ENCODE data around the gene SEL1L2.
A peak's percentile ranks its signal among the peaks of the same experiment; 100 is the strongest.

SEL1L2 gene

DNA sequence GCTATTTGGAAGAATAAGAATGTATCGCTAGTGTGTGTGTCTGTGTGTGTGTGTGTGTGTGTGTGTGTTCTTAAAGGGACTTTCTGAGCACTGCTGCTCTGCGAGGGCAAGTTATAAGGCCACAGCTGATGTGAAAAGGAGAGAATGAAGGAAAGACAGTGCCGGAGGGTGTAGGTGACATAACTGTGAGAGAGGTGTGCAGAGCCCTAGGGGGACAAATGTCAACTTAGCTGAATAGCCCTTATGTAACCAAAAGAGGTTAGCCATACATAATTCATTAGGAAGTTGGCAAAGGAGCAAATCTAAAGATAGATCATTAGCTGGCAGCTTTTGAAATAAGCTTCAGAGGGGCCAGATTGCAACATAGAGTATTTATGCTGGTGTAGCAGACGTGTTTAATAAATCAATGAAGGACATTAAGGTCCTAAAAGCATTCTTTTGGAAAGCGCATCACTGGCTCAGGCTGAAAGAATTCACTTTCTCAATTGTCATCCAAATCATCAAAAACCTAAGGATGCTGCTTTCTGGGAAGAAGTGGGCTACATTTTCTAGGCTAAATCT is 124.5 kb downstream of the SEL1L2 start:
- peak; percentile 67 for DNase-seq (ENCODE audit: low spot score)

DNA sequence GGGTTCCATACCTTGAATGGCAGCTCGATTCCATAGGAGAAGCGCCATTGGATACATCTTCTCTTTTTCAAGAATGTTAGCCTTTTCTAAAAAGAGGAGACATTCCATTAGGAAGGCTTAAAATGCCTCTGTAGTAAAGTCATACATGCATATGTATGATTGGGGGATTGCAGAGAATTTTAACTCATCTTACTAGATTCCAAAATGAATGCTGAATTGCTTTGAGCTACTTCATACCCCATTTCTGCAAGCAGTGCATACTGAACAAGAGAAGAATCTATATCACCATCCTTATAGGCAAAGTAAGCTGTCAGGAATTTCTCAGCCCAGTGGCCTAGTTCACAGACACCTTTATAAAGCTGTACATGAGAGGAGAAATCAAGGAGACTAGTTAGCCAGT is 125.3 kb downstream of the SEL1L2 start:
- no peak for DNase-seq (ENCODE audit: low spot score)

DNA sequence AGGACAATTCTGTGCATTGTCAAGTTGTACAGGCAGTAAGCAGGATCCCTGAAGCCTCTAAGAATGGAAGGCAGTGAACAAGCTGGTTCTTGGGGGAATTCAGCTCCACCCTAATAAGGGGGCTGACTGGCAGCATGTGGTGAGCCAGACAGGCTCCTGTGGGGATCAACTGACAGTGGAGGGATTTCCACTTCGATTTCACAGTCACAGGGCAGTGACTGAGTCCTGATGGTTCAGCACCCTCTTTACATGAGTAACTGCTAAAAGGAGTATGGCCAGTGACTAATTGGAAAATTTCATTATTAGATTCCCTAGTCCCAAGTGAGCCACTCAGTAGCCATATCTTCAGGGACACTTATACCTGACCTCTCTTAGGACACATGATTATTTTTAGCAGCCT is 127.2 kb downstream of the SEL1L2 start:
- no peak for DNase-seq (ENCODE audit: low spot score)

DNA sequence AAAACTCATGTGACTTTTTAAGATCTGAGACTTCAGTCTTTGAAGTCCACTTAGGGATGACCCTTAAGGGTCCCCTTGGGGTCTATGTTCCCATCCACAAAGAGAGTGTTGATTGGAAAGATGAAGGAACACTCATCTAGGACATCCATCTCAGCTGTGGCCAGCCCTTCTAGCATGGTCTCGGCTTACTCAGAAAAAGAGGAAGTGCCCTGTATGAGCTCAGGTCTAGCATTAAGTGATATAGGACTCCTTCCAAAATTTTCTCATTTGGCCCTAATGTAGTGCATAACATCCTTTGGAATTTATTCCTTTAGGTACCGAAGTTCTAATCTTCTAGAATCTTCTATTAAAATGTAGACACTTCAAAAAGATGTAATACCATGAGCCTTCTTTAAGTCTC is 128.2 kb downstream of the SEL1L2 start:
- DNase-seq (ENCODE audit: low spot score), result no peak

DNA sequence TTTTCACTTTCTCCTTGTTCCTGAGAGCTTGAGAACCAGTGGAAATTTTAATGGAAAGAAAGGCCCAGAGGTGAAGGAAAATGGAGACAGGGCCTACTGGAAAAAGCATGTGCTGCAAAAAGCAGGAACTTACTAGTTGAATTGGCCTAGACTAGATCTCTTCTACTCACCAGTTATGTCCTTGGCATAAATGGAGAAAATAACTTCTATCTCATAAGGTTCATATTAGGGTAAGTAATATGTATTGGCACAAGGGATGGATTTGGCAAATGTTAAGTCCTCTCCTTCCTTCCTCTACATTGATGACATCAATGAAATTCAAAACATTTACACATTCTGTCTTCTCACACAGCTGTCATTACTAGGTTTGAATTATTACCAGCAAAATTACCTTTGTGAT is 131.5 kb downstream of the SEL1L2 start:
- no peak for DNase-seq (ENCODE audit: low spot score)

DNA sequence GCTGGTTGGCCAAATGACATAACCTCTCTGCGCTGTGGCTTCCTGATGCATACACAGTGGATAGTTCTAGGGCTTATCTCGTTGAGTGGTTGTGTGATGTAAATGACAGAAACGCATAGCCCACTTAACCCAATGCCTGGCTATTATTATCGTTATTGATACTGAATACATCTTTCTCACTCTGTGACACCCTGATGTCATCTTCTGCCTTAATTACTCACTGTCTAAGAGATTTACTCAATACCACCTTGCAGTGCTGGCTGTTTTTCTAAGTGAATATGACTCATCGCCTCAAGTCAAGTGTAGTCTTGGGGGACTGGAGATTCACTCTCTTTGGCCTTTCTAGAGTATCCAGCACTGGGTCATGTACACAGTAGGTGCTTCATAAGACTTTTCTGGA is 132.0 kb downstream of the SEL1L2 start:
- no peak for DNase-seq (ENCODE audit: low spot score)

DNA sequence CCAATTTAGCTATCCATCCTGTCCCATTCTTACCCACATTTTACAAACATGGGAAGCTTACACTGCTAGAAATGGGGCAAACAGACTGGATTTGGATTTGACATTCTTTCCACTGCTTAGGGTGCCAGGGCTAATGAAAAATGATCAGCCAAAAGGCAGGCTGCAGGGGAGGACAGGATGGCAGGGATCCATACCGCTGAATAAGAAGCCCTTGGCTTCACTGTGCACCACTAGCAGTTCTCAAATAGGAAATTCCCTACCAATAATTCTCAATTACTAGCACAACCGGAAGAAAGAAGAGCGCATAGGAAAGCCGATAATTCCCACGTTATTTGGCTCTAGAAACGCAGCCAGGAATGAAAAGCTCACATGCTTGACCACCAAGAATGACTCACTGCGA is 132.5 kb downstream of the SEL1L2 start:
- no peak for DNase-seq (ENCODE audit: low spot score)

DNA sequence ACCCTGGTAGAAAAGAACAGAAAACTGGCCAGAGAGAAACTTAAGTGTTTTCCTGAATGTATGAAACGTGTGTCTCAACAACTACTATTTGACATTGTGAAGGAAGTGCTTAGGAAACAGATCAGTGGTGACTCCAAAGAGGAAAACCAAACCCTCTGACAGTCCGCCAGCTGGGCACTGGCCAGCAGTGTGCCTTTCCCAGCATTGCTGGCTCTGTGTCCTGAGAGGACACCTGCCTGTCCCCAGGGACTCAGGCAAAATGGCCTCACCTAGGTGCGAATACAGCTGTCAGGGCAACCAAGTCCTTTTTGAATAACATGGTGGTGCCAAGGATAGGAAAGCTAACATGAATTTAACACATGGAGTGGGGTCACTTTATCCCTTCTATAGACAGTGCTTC is 133.1 kb downstream of the SEL1L2 start:
- peak; percentile 25 for DNase-seq (ENCODE audit: low spot score)

DNA sequence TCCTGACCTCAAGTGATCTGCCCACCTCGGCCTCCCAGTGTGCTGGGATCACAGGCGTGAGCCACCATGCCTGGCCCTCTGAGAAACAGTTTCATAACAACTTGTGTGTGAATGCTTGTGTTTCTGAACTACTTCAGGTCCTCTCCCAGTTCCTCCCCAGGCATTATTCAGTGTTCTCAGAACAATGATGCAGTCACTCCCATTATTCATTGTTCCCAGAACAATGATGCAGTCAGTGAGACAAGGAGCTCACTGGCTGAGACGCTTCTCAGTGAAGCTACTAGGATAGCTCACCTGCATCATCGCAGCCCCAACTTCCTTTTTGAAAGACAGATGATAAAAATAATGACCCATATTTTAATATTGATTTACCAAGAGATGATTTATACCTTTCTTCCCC is 134.1 kb downstream of the SEL1L2 start:
- DNase-seq (ENCODE audit: low spot score), result no peak

DNA sequence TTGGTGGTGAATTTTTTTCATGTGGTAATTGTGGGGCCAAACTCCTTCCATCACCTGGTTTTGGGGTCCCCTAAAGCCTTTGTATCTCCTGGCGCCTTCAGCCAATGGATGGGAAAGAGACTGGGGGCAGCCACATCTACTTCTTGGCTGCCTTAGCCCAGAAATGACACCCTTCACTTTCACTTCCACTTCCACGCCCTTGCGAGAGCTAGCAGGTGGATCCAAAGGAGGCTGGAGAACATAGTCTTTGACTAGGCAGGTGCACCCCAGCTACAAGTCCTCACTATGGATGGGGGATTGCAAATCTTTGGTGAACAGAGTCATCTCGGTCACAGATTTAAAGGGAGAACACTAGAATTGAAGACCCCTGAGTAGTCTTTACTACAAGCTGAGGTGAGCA is 134.8 kb downstream of the SEL1L2 start:
- DNase-seq (ENCODE audit: low spot score), result no peak

DNA sequence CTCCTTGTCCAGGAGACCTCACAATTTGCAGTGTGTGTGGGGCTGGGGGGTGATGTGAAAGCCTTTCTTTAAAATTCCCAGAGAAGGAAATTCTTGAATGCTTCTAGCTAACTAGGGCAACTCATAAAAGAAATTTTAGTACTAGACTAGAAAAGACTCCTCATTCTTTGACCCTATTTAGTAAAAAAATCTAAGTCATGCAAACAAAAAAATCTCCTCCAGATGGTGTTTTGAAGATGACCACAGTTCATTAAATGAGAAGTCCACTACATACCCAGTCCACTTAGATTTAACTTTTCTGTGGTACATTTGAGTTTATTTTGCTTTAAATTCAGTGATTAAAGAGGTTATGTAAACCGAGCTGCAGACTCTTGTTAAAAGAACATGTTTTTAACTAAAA is 138.1 kb downstream of the SEL1L2 start:
- DNase-seq (ENCODE audit: low spot score), result peak; percentile 39

DNA sequence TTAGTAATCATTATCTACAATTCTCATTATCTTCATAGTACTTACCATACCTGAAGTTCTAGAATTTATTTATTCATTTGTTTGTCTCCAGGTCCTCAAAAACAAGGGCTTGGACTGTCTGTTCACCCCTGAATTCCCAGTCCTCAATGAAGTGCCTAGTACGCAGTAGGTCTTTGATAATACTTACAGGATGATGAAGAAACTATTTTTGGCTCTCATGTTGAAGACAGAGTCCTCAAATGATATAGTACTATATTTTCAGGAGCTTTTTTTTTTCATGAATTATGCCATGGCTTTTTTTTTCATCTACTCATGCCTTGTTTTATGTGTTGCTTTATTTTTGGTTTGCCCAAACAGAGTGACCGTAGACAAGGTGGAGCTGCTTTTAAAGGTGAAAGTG is 139.1 kb downstream of the SEL1L2 start:
- DNase-seq (ENCODE audit: low spot score), result no peak

DNA sequence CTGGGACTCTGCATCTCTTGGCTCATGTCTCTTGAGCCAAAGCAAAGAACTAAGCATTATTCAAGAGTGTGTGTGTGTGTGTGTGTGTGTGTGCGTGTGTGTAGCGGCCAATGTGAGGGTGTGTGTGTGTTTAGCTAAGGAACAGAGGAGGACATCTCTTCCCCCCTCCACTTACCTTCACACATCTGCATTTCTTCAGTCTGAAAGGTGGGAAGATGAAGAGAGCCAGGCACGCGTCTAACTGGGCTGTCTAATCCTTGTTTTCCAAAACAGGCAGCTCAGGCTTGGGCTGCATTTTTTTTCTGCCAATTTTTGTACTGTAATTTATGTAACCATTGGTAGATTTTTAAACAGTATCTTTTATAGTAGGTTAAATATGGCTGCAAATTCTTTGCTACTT is 146.1 kb downstream of the SEL1L2 start:
- DNase-seq (ENCODE audit: low spot score), result no peak

DNA sequence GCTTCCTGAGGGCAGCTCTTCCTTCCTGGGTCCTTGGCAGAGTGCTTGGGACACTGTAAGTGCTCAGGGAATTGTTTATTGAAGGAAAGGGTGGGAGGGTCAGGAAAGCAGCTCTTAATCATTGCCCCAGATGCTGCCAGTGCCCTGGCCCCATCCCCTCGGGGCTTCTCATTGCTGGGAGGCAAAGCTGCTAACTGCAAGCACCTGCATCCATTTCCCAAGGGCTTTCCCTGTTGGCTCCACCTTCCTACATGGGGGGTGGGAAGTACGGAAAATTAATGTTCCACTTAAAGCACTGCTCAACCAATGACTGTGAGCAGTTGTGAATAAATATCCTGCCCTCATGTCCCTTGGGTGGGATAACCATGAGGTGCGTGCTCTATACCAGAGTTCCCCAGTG is 149.2 kb downstream of the SEL1L2 start:
- no peak for DNase-seq (ENCODE audit: low spot score)

DNA sequence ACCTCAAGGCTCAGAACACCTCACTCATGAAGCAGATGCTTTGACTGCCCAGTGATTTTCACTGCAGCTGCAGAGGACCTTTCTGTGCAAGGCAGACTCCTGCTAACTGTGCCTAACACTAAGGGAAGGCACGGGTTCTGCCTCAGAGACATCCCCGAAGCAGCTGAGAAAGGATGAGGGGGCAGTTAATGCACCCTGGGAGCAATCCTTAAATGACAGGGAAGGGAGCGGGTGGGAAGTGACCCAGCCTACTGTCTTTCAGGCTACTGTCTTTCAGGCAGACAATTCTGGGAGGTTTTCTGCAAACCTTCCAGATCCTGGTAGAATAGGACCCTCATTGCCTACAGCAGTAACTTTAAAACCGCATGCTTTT is 150.3 kb downstream of the SEL1L2 start:
- no peak for DNase-seq (ENCODE audit: low spot score)

DNA sequence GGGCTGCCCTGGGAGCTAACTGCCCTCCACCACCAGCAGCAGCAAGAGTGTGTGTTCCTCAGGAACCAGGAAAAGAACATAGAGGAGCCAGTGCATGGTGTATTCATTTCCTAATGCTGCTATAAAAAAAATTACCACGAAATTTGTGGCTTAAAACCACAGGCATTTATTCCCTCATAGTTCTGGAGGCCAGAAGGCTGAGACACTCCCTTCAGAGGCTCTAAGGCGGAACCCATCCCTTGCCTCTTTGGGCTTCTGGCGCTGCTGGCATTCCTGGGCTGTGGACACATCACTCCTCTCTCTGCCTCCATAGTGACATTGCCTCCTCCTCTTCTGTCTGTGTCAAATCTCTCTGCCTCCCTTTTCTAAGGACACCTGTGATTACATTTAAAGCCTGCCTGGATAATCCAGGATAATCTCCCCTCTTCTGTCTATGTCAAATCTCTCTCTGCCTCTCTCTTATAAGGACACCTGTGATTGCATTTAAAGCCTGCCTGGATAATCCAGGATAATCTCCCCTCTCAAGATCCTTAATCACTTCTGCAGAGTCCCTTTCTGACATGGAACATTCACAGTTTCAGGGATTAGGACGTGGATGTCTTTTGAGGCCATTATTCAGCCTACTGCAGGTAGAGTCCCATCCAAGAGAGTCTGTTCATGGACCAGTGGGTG is 150.9 kb downstream of the SEL1L2 start:
- peak; percentile 88 for DNase-seq (ENCODE audit: low spot score)

DNA sequence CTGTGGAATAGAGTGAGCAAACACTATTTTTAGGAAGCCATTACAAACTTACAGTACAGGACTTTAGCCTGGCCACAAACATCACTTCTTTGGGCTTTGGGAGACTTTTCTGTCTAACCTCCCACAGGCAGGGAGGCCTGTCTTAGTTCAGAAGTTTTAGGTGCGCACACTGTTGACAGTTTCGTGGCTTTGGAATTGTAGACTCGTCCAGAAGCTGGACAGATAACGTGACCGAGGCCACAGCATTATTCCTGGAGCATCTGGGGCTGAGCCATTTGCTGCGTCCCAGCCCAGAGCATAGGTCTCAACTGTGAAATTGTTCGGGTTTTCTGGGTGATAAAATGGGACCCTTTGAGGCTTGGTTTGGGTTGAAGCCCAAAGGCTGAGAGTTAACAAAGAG is 151.8 kb downstream of the SEL1L2 start:
- no peak for DNase-seq (ENCODE audit: low spot score)

DNA sequence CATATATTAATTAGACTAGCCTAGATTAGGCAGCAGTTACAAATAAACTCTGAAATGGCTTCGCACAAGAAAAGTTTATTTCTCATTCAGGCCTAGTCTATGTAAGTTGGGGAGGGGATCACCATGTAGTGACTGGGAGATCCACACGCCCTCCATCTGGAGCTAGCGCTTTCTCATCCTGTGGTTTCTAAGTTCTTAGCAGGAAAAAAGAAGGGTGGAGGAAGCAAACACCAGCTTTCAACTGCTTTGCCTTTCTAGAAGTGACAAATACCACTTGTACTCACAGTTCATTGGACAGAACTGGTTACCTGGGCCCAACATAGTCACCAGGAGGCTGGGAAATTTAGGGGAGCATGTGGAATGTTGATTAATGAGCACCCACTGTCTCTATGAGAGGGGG is 158.9 kb downstream of the SEL1L2 start:
- no peak for DNase-seq (ENCODE audit: low spot score)

DNA sequence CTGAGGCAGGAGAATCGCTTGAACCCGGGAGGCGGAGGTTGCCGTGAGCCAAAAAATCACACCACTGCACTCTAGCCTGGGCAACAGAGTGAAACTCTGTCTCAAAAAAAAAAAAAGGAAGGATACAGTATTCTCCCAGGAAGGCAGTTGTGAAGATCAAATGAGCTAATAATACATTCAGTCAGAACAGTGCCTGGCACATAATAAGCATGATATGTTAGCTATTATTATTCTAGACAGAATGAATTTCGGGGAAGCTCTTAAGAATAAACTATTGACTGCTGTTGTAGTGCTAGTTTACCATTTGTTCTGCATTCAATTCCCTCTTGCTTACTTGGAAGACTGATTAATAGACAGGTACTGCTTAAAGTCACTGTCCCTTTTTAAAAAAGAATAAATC is 164.9 kb downstream of the SEL1L2 start:
- no peak for DNase-seq (ENCODE audit: low spot score)

DNA sequence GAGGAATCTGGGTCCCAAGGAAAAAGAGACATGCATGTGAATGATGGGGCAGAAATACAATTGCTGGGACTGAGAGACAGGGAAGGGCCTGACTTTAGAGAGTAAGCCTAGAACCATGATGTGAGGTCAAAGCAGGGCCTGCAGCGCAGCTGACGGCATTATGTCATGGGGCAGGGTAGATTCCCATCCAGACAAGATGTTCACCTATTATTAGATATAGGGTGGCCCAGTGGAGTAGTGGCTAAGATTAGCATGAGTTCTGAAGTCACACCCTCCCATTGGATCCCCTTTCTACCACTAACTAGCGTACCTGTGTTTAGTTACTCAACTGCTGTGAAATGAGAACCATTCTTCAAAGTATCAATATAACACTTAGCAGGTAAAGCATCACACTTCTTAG is 166.0 kb downstream of the SEL1L2 start:
- DNase-seq (ENCODE audit: low spot score), result no peak

DNA sequence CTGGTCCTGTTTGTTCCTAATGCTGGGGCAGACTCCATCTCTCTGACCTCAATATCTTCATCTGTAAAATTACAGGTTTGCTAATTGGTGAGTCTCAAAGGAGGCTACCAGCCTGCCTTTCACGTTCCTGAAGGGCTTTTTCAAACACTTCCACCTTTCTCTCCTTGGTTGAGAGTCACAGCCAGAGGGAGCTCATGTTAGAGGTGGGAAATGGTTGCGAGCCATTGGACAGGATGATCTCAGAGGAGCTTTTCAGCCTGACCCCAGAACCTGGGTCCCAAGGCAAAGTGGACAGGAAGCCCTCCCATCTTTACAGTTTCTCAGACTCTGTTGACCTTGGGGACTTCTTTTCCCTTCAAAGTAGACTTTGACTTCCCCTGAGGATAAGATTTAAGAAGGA is 168.0 kb downstream of the SEL1L2 start:
- DNase-seq (ENCODE audit: low spot score), result peak; percentile 14

DNA sequence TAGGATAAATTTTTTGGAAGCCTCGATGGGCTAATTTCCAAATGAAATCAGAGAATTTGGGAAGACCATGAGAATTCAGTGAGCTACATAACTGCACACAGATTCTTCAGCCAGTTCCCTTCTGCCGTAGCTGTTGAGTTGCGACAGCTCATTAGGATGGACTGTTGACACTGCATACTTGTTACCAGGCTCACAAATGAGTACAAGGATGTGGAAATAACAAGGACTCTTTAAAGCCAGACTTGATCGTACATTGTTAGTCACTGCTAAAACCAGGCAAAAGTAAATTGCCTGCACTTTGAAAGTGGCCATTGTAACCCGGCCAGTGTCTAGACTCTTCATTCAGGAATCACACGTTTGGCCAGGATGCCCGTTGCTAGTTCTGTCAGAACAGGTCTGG is 168.5 kb downstream of the SEL1L2 start:
- peak; percentile 82 for DNase-seq (ENCODE audit: low spot score)

DNA sequence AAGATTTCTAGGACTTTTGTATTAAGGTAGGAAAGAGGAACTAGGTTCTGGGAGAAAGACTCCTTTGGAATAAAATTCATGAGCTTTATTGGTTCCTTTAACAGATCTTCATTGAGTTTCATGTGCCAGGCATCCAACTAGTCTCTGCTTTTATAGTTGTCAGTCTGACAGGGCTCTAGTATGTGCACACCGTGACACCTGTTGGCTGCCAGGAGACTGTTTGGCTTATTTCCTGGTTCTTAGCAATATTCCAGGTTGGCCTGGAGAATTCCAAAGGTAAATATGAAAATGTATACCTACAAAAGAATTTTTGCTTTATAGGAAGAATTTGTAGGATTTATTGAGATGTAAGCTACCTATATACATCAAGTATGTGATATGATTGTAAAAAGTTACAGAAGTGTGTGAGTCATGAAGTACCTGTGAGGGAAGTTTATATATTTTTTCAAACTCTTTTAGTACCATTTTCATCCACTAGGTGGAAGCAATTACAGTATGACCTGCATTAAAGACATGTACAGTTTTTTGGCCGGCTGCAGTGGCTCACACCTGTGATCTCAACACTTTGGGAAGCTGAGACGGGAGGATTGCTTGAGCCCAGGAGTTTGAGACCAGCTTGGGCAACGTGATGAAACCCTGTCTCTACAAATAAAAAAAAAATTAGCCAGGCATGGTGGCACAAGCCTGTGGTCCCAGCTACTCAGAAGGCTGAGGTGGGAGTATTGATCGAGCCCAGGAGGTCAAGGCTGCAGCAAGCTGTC is 170.3 kb downstream of the SEL1L2 start:
- DNase-seq (ENCODE audit: low spot score), result peak; percentile 56

DNA sequence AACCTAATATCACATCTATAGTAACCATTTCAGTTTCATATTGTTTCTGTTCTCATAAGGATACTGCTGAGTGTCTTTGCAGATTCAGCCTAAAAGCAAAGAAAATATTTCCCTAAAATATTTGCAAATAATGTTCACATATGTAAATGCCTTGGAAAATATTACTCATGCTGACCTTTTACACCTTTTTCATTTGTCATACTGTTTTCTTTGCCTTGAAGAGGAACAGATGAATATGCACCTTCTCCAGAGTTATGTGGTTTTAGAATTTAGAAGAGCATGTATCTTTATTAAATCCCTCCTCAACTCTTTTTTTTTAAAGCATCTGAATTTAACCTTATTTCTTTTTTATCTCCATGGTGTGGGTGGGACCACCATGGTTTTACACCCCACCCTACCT is 173.1 kb downstream of the SEL1L2 start:
- DNase-seq (ENCODE audit: low spot score), result no peak
